ENCODE data around the gene NKAPD1. TPM values are rescaled to one million over a fixed set of nuclear protein-coding genes. Genes with fewer than 3 reads are reported as not detected.

NKAPD1 gene
- total and polyA plus RNA-seq, 2 of the 4 experiments (the other 2 are of a cell fraction): 8.4 to 17.2 TPM

DNA sequence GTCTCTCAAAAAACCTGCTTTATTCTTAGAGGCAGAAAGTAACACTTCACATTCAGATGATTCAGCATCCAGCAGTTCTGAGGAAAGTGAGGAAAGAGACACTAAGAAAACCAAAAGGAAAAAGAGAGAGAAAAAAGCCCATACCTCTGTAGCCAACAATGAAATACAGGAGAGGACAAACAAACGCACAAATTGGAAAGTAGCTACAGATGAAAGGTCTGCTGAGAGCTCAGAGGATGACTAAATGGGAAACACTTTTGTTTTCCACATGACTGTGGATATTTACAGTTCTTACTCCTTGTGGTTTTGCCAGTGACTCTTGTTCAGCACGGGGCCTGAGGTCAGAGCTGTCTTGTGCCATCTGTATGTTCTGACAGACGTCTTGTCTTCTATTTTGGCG is 8.6 kb downstream of the NKAPD1 start:
- WGBS, 2 experiments (ENCODE audit: extremely low coverage in 2 of 2, insufficient read length in 1 of 2): no CpG with 5 or more reads among the region's 4 CpGs
- Histone ChIP-seq H3K9me3 (ENCODE audit: control insufficient read depth, insufficient read depth, low read length) (no peaks in the 10 kb centered on the region), H4K5ac (ENCODE audit: low read depth, low read length) (no peak overlapping the region; the same call in 1 of the 2 replicates), H2AFZ (replicated peaks; ENCODE audit: low read length, poor library complexity) (no peak overlapping the region), H3K14ac (replicated peaks; ENCODE audit: low read depth, low read length) (no peak overlapping the region), H3K9me1 (ENCODE audit: insufficient read depth, low read length) (peaks cover 3% of the 10 kb centered on the region), H3K27me3 (ENCODE audit: control insufficient read depth, insufficient read depth, low read length) (no peaks in the 10 kb centered on the region), H2BK20ac (ENCODE audit: low read depth, low read length) (no peak overlapping the region), H3K4me2 (ENCODE audit: low read depth, low read length) (peak overlapping the region; percentile 46; the same call in 1 of the 2 replicates), H3K4me1 (ENCODE audit: control insufficient read depth, insufficient read depth, low read length) (peaks cover under 1% of the 10 kb centered on the region; the same call in 1 of the 2 replicates), H3K9ac (ENCODE audit: low read depth, low read length) (no peak overlapping the region), H3K18ac (ENCODE audit: low read depth, low read length) (no peak overlapping the region), H4K8ac (ENCODE audit: low read depth in 2 of 2, low read length in 2 of 2) (no peak overlapping the region; a peak in 1 of 4 replicates), H3K56ac (ENCODE audit: extremely low read depth, insufficient read depth, low read length) (no peak overlapping the region), H3K79me1 (ENCODE audit: low read depth in 1 of 2, low read length in 2 of 2) (peaks cover 33 to 45% of the 10 kb centered on the region in 2 experiments), H2BK120ac (ENCODE audit: low read depth, low read length) (no peak overlapping the region), H4K20me1 (ENCODE audit: insufficient read depth, low read length) (0 out of 2 replicates have a peak, but pooled peaks cover 6% of the 10 kb centered on the region), H3K23ac (ENCODE audit: low read depth, low read length) (no peak overlapping the region), H2BK5ac (ENCODE audit: low read depth, low read length, poor library complexity, severe bottlenecking) (peak overlapping the region; percentile 60), H2AK9ac (replicated peaks; ENCODE audit: low read depth, low read length, poor library complexity) (no peak overlapping the region), H4K91ac (ENCODE audit: insufficient read depth, low read depth, low read length) (no peak overlapping the region), H3K27ac (ENCODE audit: insufficient read depth, low read length) (no peak overlapping the region), H3K36me3 (ENCODE audit: control insufficient read depth, insufficient read depth, low read length) (peaks cover 22% of the 10 kb centered on the region), H2AK5ac (ENCODE audit: low read depth, low read length) (no peak overlapping the region), H3K4ac (ENCODE audit: low read depth, low read length) (no peak overlapping the region), H3K4me3 (ENCODE audit: insufficient read depth, low read depth, low read length) (no peak overlapping the region), H2BK15ac (ENCODE audit: low read depth, low read length) (no peak overlapping the region)
- no peak for TF ChIP-seq MAFK (IDR thresholded peaks at IDR 0.05; ENCODE audit: low read depth, low read length)
- TF ChIP-seq BHLHE40 (IDR thresholded peaks at IDR 0.05; ENCODE audit: low read depth, low read length): peak; percentile 89
- TF ChIP-seq, protein P1, sequence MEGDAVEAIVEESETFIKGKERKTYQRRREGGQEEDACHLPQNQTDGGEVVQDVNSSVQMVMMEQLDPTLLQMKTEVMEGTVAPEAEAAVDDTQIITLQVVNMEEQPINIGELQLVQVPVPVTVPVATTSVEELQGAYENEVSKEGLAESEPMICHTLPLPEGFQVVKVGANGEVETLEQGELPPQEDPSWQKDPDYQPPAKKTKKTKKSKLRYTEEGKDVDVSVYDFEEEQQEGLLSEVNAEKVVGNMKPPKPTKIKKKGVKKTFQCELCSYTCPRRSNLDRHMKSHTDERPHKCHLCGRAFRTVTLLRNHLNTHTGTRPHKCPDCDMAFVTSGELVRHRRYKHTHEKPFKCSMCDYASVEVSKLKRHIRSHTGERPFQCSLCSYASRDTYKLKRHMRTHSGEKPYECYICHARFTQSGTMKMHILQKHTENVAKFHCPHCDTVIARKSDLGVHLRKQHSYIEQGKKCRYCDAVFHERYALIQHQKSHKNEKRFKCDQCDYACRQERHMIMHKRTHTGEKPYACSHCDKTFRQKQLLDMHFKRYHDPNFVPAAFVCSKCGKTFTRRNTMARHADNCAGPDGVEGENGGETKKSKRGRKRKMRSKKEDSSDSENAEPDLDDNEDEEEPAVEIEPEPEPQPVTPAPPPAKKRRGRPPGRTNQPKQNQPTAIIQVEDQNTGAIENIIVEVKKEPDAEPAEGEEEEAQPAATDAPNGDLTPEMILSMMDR (conservative IDR thresholded peaks at IDR 0.05; ENCODE audit: low read depth, low read length): no peak
- TF ChIP-seq RAD21 (IDR thresholded peaks at IDR 0.05; ENCODE audit: low read length): no peak
- TF ChIP-seq CHD1 (IDR thresholded peaks at IDR 0.05; ENCODE audit: low read depth, low read length): no peak
- TF ChIP-seq POLR2A (IDR thresholded peaks at IDR 0.05; ENCODE audit: low read depth, low read length): no peak
- TF ChIP-seq RCOR1 (IDR thresholded peaks at IDR 0.05; ENCODE audit: insufficient replicate concordance, low read length): no peak
- no peak for TF ChIP-seq SMC3 (IDR thresholded peaks at IDR 0.05; ENCODE audit: low read depth, low read length)
- TF ChIP-seq NFE2L2 (IDR thresholded peaks at IDR 0.05; ENCODE audit: low read depth, low read length): no peak
- TF ChIP-seq, protein P2, sequence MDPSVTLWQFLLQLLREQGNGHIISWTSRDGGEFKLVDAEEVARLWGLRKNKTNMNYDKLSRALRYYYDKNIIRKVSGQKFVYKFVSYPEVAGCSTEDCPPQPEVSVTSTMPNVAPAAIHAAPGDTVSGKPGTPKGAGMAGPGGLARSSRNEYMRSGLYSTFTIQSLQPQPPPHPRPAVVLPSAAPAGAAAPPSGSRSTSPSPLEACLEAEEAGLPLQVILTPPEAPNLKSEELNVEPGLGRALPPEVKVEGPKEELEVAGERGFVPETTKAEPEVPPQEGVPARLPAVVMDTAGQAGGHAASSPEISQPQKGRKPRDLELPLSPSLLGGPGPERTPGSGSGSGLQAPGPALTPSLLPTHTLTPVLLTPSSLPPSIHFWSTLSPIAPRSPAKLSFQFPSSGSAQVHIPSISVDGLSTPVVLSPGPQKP (IDR thresholded peaks at IDR 0.05; ENCODE audit: borderline replicate concordance, low read depth, low read length): no peak
- TF ChIP-seq, protein P3, sequence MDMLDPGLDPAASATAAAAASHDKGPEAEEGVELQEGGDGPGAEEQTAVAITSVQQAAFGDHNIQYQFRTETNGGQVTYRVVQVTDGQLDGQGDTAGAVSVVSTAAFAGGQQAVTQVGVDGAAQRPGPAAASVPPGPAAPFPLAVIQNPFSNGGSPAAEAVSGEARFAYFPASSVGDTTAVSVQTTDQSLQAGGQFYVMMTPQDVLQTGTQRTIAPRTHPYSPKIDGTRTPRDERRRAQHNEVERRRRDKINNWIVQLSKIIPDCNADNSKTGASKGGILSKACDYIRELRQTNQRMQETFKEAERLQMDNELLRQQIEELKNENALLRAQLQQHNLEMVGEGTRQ (IDR thresholded peaks at IDR 0.05; ENCODE audit: low read depth, low read length): peak; percentile 22; the same call in 1 of the 2 replicates
- no peak for TF ChIP-seq CEBPB (IDR thresholded peaks at IDR 0.05; ENCODE audit: low read depth, low read length)
- 0 out of 2 replicates have a peak, but pooled peaks have one; percentile 32 for TF ChIP-seq MXI1 (IDR thresholded peaks at IDR 0.05; ENCODE audit: borderline replicate concordance, low read depth, low read length)
- TF ChIP-seq RFX5 (IDR thresholded peaks at IDR 0.05; ENCODE audit: low read depth, low read length): no peak
- TF ChIP-seq FOS (IDR thresholded peaks at IDR 0.05; ENCODE audit: low read depth, low read length): no peak
- no peak for TF ChIP-seq MAZ (IDR thresholded peaks at IDR 0.05; ENCODE audit: borderline replicate concordance, low read depth, low read length)
- POLR2A ChIA-PET (ENCODE audit: unreplicated experiment): interaction anchor here (0.6 kb wide), 1 partner anchor 8 kb away, joined by 3 read pairs; no protein-coding TSS in a partner anchor
- intact Hi-C loops (cut with micrococcal nuclease): loop anchor here (5.0 kb wide), 1 partner anchor 150 kb away; no protein-coding TSS in a partner anchor
- peak; percentile 28; the same call in 1 of the 2 replicates for ATAC-seq (ENCODE audit: low read depth)
- in situ Hi-C loops (cut with MboI; ENCODE audit: low sequenced_read_pairs): no loop called here
- BruUV-seq (replicated peaks): no TSS peak
- dilution Hi-C loops (cut with HindIII; ENCODE audit: low sequenced_read_pairs, unreplicated experiment): no loop called here
- CTCF ChIA-PET: interaction anchor here (0.5 to 0.6 kb wide), 2 partner anchors 15 to 137 kb away, joined by 3 read pairs; no protein-coding TSS in a partner anchor
- peak; percentile 76 for DNase-seq

Data from IMR-90 (cell line).